IMR-90 (cell line): ENCODE data around the gene CIB2. TPM values are rescaled to one million over a fixed set of nuclear protein-coding genes. Genes with fewer than 3 reads are reported as not detected.

Source experiments
- ATAC-seq: fragments of 200-7000 bp; cut with Tn5 transposase; 2 replicates; pipeline ENCODE4 v1.9.1; 2020; ENCODE audit warnings: low read depth, mild to moderate bottlenecking, moderate library complexity
- BruUV-seq: library from RNA; stranded (reverse); fragments of 400-500 nt; replicated peaks from 2 replicates; lab custom pipeline; 2021; lab: Mats Ljungman, UMichigan
- CTCF ChIA-PET: fragments of 300-600 bp; formaldehyde crosslinking; extraction: SDS; loops from one replicate; lab custom pipeline; 2021; ENCODE audit warnings: antibody characterized with exemption; lab: Yijun Ruan, JAX
- POLR2A ChIA-PET: fragments of 300-600 bp; sonication (Branson Sonifier 250); formaldehyde crosslinking; loops from one replicate; lab custom pipeline; 2022; ENCODE audit warnings: antibody characterized with exemption; ENCODE audit not compliant: unreplicated experiment; lab: Charles Lee
- DNase-seq: peaks from one replicate; pipeline ENCODE4 v3.0.0; 2013
- H2AFZ ChIP-seq: replicated peaks from 2 replicates; pipeline ENCODE3; 2013; ENCODE audit warnings: low read length, mild to moderate bottlenecking; ENCODE audit not compliant: poor library complexity
- H2AK5ac ChIP-seq: 2 replicates; pipeline ENCODE4 v1.6.1; 2013; ENCODE audit warnings: low read depth, low read length, inconsistent platforms
- H2AK9ac ChIP-seq: replicated peaks from 2 replicates; pipeline ENCODE3; 2013; ENCODE audit warnings: mild to moderate bottlenecking, low read depth, low read length, moderate library complexity; ENCODE audit not compliant: poor library complexity
- H2BK120ac ChIP-seq: 2 replicates; pipeline ENCODE4 v1.6.1; 2013; ENCODE audit warnings: low read depth, low read length, inconsistent platforms
- H2BK15ac ChIP-seq: 3 replicates; pipeline ENCODE4 v1.6.1; 2013; ENCODE audit warnings: low read depth, low read length, inconsistent platforms
- H2BK20ac ChIP-seq: 2 replicates; pipeline ENCODE4 v1.6.1; 2013; ENCODE audit warnings: low read depth, mild to moderate bottlenecking, inconsistent platforms, low read length, moderate library complexity
- H2BK5ac ChIP-seq: 2 replicates; pipeline ENCODE4 v1.6.1; 2013; ENCODE audit warnings: mild to moderate bottlenecking, low read depth, low read length, inconsistent platforms; ENCODE audit not compliant: poor library complexity, severe bottlenecking
- H3K14ac ChIP-seq: replicated peaks from 2 replicates; pipeline ENCODE4 v1.6.1; 2013; ENCODE audit warnings: low read depth, low read length, inconsistent platforms
- H3K18ac ChIP-seq: 2 replicates; pipeline ENCODE4 v1.6.1; 2013; ENCODE audit warnings: low read depth, low read length, control low read depth
- H3K23ac ChIP-seq: 2 replicates; pipeline ENCODE4 v1.6.1; 2013; ENCODE audit warnings: low read depth, low read length, inconsistent platforms
- H3K27ac ChIP-seq: 2 replicates; pipeline ENCODE4 v1.5.1; 2013; ENCODE audit warnings: mild to moderate bottlenecking, control low read depth, low read length; ENCODE audit not compliant: insufficient read depth
- H3K27me3 ChIP-seq: 2 replicates; pipeline ENCODE4 v1.6.1; 2013; ENCODE audit warnings: low read length; ENCODE audit not compliant: control insufficient read depth, insufficient read depth
- H3K36me3 ChIP-seq: 2 replicates; pipeline ENCODE4 v1.6.1; 2013; ENCODE audit warnings: low read length, mixed read lengths; ENCODE audit not compliant: control insufficient read depth, insufficient read depth
- H3K4ac ChIP-seq: 2 replicates; pipeline ENCODE4 v1.6.1; 2013; ENCODE audit warnings: low read depth, low read length, inconsistent platforms
- H3K4me1 ChIP-seq: 2 replicates; pipeline ENCODE4 v1.6.1; 2013; ENCODE audit warnings: low read length, mixed read lengths; ENCODE audit not compliant: control insufficient read depth, insufficient read depth
- H3K4me2 ChIP-seq: 2 replicates; pipeline ENCODE4 v1.6.1; 2013; ENCODE audit warnings: low read depth, mild to moderate bottlenecking, control low read depth, low read length, moderate library complexity
- H3K4me3 ChIP-seq: 2 replicates; pipeline ENCODE4 v1.5.1; 2013; ENCODE audit warnings: low read depth, mild to moderate bottlenecking, control low read depth, low read length, moderate library complexity; ENCODE audit not compliant: insufficient read depth
- H3K56ac ChIP-seq: 2 replicates; pipeline ENCODE4 v1.6.1; 2013; ENCODE audit warnings: low read length, inconsistent platforms; ENCODE audit not compliant: insufficient read depth; ENCODE audit errors: extremely low read depth
- H3K79me1 ChIP-seq, 2 experiments: 2 replicates each; pipeline ENCODE4 v1.6.1; 2013; ENCODE audit warnings: low read length in 2 of 2, inconsistent platforms in 1 of 2, low read depth in 1 of 2
- H3K9ac ChIP-seq: 2 replicates; pipeline ENCODE4 v1.6.1; 2013; ENCODE audit warnings: low read depth, low read length, control low read depth
- H3K9me1 ChIP-seq: 2 replicates; pipeline ENCODE4 v1.6.1; 2013; ENCODE audit warnings: low read length, inconsistent platforms; ENCODE audit not compliant: insufficient read depth
- H3K9me3 ChIP-seq: 2 replicates; pipeline ENCODE4 v1.6.1; 2013; ENCODE audit warnings: low read length; ENCODE audit not compliant: control insufficient read depth, insufficient read depth
- H4K20me1 ChIP-seq: 2 replicates; pipeline ENCODE4 v1.6.1; 2013; ENCODE audit warnings: low read length, inconsistent platforms; ENCODE audit not compliant: insufficient read depth
- H4K5ac ChIP-seq: 2 replicates; pipeline ENCODE4 v1.6.1; 2013; ENCODE audit warnings: mild to moderate bottlenecking, low read depth, low read length, control low read depth
- H4K8ac ChIP-seq, 2 experiments: 2 replicates each; pipeline ENCODE4 v1.6.1; 2013; ENCODE audit warnings: low read depth in 2 of 2, low read length in 2 of 2, control low read depth in 1 of 2, inconsistent platforms in 1 of 2
- H4K91ac ChIP-seq: 2 replicates; pipeline ENCODE4 v1.6.1; 2013; ENCODE audit warnings: low read depth, low read length, inconsistent platforms; ENCODE audit not compliant: insufficient read depth
- BHLHE40 ChIP-seq: fragments of 150-350 bp; IDR thresholded peaks from 2 replicates; pipeline ENCODE4 v1.6.1; 2016; ENCODE audit warnings: mild to moderate bottlenecking, low read depth, low read length
- CEBPB ChIP-seq: IDR thresholded peaks from 2 replicates; pipeline ENCODE4 v1.6.1; 2012; ENCODE audit warnings: low read depth, low read length, improper control_type of control experiment
- CHD1 ChIP-seq: IDR thresholded peaks from 2 replicates; pipeline ENCODE4 v1.6.1; 2012; ENCODE audit warnings: low read depth, low read length, improper control_type of control experiment
- FOS ChIP-seq: fragments of 150-350 bp; IDR thresholded peaks from 2 replicates; pipeline ENCODE4 v1.6.1; 2016; ENCODE audit warnings: low read depth, low read length
- MAFK ChIP-seq: IDR thresholded peaks from 2 replicates; pipeline ENCODE4 v1.6.1; 2012; ENCODE audit warnings: low read depth, low read length, improper control_type of control experiment
- MAZ ChIP-seq: IDR thresholded peaks from 2 replicates; pipeline ENCODE4 v1.6.1; 2012; ENCODE audit warnings: low read depth, mild to moderate bottlenecking, low read length, improper control_type of control experiment, moderate library complexity, borderline replicate concordance
- MXI1 ChIP-seq: IDR thresholded peaks from 2 replicates; pipeline ENCODE4 v1.6.1; 2012; ENCODE audit warnings: low read depth, mild to moderate bottlenecking, low read length, moderate library complexity, borderline replicate concordance
- NFE2L2 ChIP-seq: fragments of 150-350 bp; IDR thresholded peaks from 2 replicates; pipeline ENCODE4 v1.6.1; 2016; ENCODE audit warnings: low read depth, mild to moderate bottlenecking, low read length
- POLR2A ChIP-seq: IDR thresholded peaks from 2 replicates; pipeline ENCODE4 v1.6.1; 2012; ENCODE audit warnings: mild to moderate bottlenecking, low read depth, low read length
- RAD21 ChIP-seq: IDR thresholded peaks from 2 replicates; pipeline ENCODE4 v1.6.1; 2012; ENCODE audit warnings: low read length, improper control_type of control experiment
- RCOR1 ChIP-seq: IDR thresholded peaks from 2 replicates; pipeline ENCODE4 v1.6.1; 2012; ENCODE audit warnings: mild to moderate bottlenecking, low read length, improper control_type of control experiment; ENCODE audit not compliant: insufficient replicate concordance
- RFX5 ChIP-seq: IDR thresholded peaks from 2 replicates; pipeline ENCODE4 v1.8.0; 2012; ENCODE audit warnings: low read depth, mild to moderate bottlenecking, low read length, moderate library complexity
- SMC3 ChIP-seq: fragments of 150-350 bp; IDR thresholded peaks from 2 replicates; pipeline ENCODE4 v1.6.1; 2016; ENCODE audit warnings: low read depth, mild to moderate bottlenecking, antibody characterized with exemption, low read length, moderate library complexity
- WGBS, 2 experiments: methylation state at CpG; one replicate each; pipeline versions ENCODE4 v1.1.5 to v1.1.7; 2013; ENCODE audit warnings: missing lambda C conversion rate in 2 of 2; ENCODE audit not compliant: insufficient read length in 1 of 2; ENCODE audit errors: extremely low coverage in 2 of 2; 5-methylcytosine and 5-hydroxymethylcytosine counted together
- dilution Hi-C: fragments of 300-500 bp; cut with HindIII; formaldehyde crosslinking; loops from one replicate; pipeline ENCODE4 v1.14.3; 2018; ENCODE audit warnings: low sequenced_read_pairs; ENCODE audit not compliant: unreplicated experiment
- in situ Hi-C: fragments of 300-500 bp; cut with MboI; formaldehyde crosslinking; loops from 3 replicates; pipeline ENCODE4 v1.14.3; 2019; ENCODE audit warnings: low sequenced_read_pairs, inconsistent platforms, mixed read lengths
- intact Hi-C: fragments of 100-400 bp; cut with micrococcal nuclease; formaldehyde crosslinking; loops from 2 replicates; pipeline ENCODE4 v1.10.0; 2022
- polyA plus RNA-seq, 3 experiments: library from polyadenylated mRNA; depleted of rRNA; stranded (reverse); fragments of >200 nt; gene quantifications; 2 replicates each; pipeline ENCODE4 v1.2.3, GENCODE V29; 2012; ENCODE audit warnings: low replicate concordance in 1 of 3
- total RNA-seq: library from RNA; depleted of rRNA; stranded (reverse); fragments of >200 nt; gene quantifications from 2 replicates; pipeline ENCODE4 v1.2.3, GENCODE V29; 2012
- TF ChIP-seq, protein P1 (sequence below): conservative IDR thresholded peaks from 2 replicates; pipeline ENCODE4 v1.5.1; 2012; ENCODE audit warnings: mild to moderate bottlenecking, low read depth, low read length, improper control_type of control experiment
- TF ChIP-seq, protein P2 (sequence below): fragments of 150-350 bp; IDR thresholded peaks from 2 replicates; pipeline ENCODE4 v1.6.1; 2016; ENCODE audit warnings: low read depth, mild to moderate bottlenecking, low read length, moderate library complexity, borderline replicate concordance
- TF ChIP-seq, protein P3 (sequence below): fragments of 150-350 bp; IDR thresholded peaks from 2 replicates; pipeline ENCODE4 v1.6.1; 2017; ENCODE audit warnings: mild to moderate bottlenecking, antibody characterized with exemption, low read length, low read depth

Gene CIB2
- total and polyA plus RNA-seq, 2 of the 4 experiments (the other 2 are of a cell fraction), result 2.2 to 2.4 TPM

DNA sequence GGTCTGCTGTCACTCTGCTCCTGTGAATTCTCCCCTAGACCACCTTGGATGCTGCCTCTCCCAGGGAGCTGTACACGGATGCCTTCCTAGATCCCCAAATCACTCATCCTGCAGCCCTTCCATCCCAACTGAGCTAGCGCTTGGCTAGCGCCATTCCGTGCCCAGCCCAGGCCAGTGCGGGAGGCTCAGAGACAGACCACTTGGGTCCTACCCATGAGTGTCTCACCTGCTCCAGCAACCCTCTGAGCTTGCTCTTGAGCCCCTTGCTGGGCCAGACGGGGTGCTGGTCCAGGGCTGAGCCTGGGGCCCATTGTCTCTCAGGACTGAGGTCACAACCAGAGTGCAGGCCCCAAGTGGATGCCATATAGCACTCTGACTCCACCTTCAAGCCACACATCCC, 21.1 kb downstream of the CIB2 start:
- no peak for DNase-seq
- TF ChIP-seq RFX5, result no peak
- TF ChIP-seq, protein P1, sequence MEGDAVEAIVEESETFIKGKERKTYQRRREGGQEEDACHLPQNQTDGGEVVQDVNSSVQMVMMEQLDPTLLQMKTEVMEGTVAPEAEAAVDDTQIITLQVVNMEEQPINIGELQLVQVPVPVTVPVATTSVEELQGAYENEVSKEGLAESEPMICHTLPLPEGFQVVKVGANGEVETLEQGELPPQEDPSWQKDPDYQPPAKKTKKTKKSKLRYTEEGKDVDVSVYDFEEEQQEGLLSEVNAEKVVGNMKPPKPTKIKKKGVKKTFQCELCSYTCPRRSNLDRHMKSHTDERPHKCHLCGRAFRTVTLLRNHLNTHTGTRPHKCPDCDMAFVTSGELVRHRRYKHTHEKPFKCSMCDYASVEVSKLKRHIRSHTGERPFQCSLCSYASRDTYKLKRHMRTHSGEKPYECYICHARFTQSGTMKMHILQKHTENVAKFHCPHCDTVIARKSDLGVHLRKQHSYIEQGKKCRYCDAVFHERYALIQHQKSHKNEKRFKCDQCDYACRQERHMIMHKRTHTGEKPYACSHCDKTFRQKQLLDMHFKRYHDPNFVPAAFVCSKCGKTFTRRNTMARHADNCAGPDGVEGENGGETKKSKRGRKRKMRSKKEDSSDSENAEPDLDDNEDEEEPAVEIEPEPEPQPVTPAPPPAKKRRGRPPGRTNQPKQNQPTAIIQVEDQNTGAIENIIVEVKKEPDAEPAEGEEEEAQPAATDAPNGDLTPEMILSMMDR, result no peak
- TF ChIP-seq CHD1, result no peak
- TF ChIP-seq BHLHE40, result no peak
- TF ChIP-seq FOS, result no peak
- TF ChIP-seq RAD21, result no peak
- no peak for TF ChIP-seq MAZ
- no peak for TF ChIP-seq MAFK
- TF ChIP-seq SMC3, result no peak
- no peak for TF ChIP-seq RCOR1
- TF ChIP-seq MXI1, result no peak
- TF ChIP-seq, protein P2, sequence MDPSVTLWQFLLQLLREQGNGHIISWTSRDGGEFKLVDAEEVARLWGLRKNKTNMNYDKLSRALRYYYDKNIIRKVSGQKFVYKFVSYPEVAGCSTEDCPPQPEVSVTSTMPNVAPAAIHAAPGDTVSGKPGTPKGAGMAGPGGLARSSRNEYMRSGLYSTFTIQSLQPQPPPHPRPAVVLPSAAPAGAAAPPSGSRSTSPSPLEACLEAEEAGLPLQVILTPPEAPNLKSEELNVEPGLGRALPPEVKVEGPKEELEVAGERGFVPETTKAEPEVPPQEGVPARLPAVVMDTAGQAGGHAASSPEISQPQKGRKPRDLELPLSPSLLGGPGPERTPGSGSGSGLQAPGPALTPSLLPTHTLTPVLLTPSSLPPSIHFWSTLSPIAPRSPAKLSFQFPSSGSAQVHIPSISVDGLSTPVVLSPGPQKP, result no peak
- TF ChIP-seq CEBPB, result no peak
- TF ChIP-seq, protein P3, sequence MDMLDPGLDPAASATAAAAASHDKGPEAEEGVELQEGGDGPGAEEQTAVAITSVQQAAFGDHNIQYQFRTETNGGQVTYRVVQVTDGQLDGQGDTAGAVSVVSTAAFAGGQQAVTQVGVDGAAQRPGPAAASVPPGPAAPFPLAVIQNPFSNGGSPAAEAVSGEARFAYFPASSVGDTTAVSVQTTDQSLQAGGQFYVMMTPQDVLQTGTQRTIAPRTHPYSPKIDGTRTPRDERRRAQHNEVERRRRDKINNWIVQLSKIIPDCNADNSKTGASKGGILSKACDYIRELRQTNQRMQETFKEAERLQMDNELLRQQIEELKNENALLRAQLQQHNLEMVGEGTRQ, result no peak
- TF ChIP-seq POLR2A, result no peak
- no peak for TF ChIP-seq NFE2L2
- no peak overlapping the region for H2BK5ac ChIP-seq
- no peaks in the 10 kb centered on the region for H3K9me1 ChIP-seq
- H4K5ac ChIP-seq, result no peak overlapping the region
- dilution Hi-C loops, result no loop called here
- no peak overlapping the region for H2AK9ac ChIP-seq
- CTCF ChIA-PET, result interaction anchor here (0.6 to 2.2 kb wide), 5 partner anchors 116 to 189 kb away, joined by 3 to 9 read pairs (median 7); partner anchors contain the start of gene SKIC8
- H2BK120ac ChIP-seq, result no peak overlapping the region
- H4K91ac ChIP-seq, result no peak overlapping the region
- intact Hi-C loops, result no loop called here
- peaks cover 11% of the 10 kb centered on the region; the same call in 1 of the 2 replicates for H4K20me1 ChIP-seq
- H3K56ac ChIP-seq, result no peak overlapping the region
- no peak overlapping the region for H3K4me2 ChIP-seq
- H2BK15ac ChIP-seq, result no peak overlapping the region
- no peak overlapping the region for H3K27ac ChIP-seq
- H3K27me3 ChIP-seq, result no peaks in the 10 kb centered on the region; the same call in 1 of the 2 replicates
- peaks cover 2% of the 10 kb centered on the region; the same call in 1 of the 2 replicates for H3K4me1 ChIP-seq
- H3K14ac ChIP-seq, result no peak overlapping the region
- H3K4ac ChIP-seq, result no peak overlapping the region
- H3K79me1 ChIP-seq, result no peaks in the 10 kb centered on the region
- H2BK20ac ChIP-seq, result no peak overlapping the region
- POLR2A ChIA-PET, result no interaction called here
- no peak overlapping the region for H3K23ac ChIP-seq
- H2AFZ ChIP-seq, result no peak overlapping the region
- no peak overlapping the region for H4K8ac ChIP-seq
- no TSS peak for BruUV-seq
- 71% methylated on average over 2 of the region's 6 CpGs; no CpG with 5 or more reads in 1 of the 2 experiments for WGBS, 2 experiments
- ATAC-seq, result no peak
- H3K18ac ChIP-seq, result no peak overlapping the region
- H3K4me3 ChIP-seq, result no peak overlapping the region
- H3K36me3 ChIP-seq, result no peaks in the 10 kb centered on the region
- no peaks in the 10 kb centered on the region for H3K9me3 ChIP-seq
- H2AK5ac ChIP-seq, result no peak overlapping the region
- in situ Hi-C loops, result loop anchor here (10.0 kb wide), 2 partner anchors 125 to 315 kb away; partner anchors contain the start of gene ACSBG1
- H3K9ac ChIP-seq, result no peak overlapping the region
